ENCODE results near the gene RICTOR. TPM values are rescaled to one million over a fixed set of nuclear protein-coding genes. Genes with fewer than 3 reads are reported as not detected.
A peak's percentile ranks its signal among the peaks of the same experiment; 100 is the strongest.

RICTOR gene
- total and polyA plus RNA-seq, 7 donors = 2.5 to 50.1 (median 32.8) TPM

DNA sequence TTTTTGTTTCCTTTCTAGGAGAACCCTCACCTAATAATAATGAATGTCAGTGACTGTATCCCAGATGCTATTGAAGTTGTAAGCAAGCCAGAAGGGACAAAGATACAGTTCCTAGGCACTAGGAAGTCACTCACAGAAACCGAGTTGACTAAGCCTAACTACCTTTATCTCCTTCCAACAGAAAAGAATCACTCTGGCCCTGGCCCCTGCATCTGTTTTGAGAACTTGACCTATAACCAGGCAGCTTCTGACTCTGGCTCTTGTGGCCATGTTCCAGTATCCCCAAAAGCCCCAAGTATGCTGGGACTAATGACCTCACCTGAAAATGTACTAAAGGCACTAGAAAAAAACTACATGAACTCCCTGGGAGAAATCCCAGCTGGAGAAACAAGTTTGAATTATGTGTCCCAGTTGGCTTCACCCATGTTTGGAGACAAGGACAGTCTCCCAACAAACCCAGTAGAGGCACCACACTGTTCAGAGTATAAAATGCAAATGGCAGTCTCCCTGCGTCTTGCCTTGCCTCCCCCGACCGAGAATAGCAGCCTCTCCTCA is 141.3 kb downstream of the RICTOR start:
- H3K4me1 ChIP-seq = no peaks in the 10 kb centered on the region
- WGBS, 2 donors = 78 to 92% methylated on average over 4 of the region's 4 CpGs
- H3K27me3 ChIP-seq = no peaks in the 10 kb centered on the region
- peaks cover 16 to 73% (median 17%) of the 10 kb centered on the region in 4 donors for H3K36me3 ChIP-seq
- no peak overlapping the region for H3K4me3 ChIP-seq
- TF ChIP-seq, protein P1, sequence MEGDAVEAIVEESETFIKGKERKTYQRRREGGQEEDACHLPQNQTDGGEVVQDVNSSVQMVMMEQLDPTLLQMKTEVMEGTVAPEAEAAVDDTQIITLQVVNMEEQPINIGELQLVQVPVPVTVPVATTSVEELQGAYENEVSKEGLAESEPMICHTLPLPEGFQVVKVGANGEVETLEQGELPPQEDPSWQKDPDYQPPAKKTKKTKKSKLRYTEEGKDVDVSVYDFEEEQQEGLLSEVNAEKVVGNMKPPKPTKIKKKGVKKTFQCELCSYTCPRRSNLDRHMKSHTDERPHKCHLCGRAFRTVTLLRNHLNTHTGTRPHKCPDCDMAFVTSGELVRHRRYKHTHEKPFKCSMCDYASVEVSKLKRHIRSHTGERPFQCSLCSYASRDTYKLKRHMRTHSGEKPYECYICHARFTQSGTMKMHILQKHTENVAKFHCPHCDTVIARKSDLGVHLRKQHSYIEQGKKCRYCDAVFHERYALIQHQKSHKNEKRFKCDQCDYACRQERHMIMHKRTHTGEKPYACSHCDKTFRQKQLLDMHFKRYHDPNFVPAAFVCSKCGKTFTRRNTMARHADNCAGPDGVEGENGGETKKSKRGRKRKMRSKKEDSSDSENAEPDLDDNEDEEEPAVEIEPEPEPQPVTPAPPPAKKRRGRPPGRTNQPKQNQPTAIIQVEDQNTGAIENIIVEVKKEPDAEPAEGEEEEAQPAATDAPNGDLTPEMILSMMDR (IDR thresholded peaks at IDR 0.05) = no peak
- no peak for DNase-seq
- H3K27ac ChIP-seq = no peak overlapping the region
- intact Hi-C loops (cut with DNase I) = no loop called here
- H3K9me3 ChIP-seq = no peaks in the 10 kb centered on the region

DNA sequence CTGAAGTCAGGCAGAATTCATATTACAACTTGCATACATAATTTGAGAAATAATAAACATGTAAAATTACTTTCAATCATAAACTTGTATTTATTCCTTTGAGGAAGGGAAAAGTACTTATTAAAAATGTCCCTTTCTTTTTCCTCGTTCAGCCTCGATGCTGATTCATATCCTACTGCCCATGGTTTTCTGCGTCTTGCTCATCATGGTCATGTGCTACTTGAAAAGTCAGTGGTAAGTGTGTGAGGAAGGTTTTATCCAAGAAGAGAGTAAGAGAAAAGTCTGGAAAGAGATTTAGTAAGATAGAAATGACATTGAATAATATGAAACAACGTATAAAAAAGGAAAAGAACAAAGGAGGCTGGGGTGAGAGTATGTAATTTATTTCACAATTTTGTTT is 142.5 kb downstream of the RICTOR start:
- Histone ChIP-seq H3K4me3 (no peak overlapping the region), H3K4me1 (peaks cover 0 to 5% (median 0%) of the 10 kb centered on the region in 4 donors), H3K27ac (no peak overlapping the region), H3K36me3 (peaks cover 16 to 71% (median 17%) of the 10 kb centered on the region in 4 donors), H3K27me3 (no peaks in the 10 kb centered on the region), H3K9me3 (no peaks in the 10 kb centered on the region)
- DNase-seq = no peak
- WGBS, 2 donors = 89 to 90% methylated on average over 4 of the region's 4 CpGs
- intact Hi-C loops (cut with DNase I) = no loop called here
- TF ChIP-seq EP300 (IDR thresholded peaks at IDR 0.05) (no peak), POLR2AphosphoS5 (IDR thresholded peaks at IDR 0.05) (no peak), POLR2A (IDR thresholded peaks at IDR 0.05) (no peak)
- TF ChIP-seq, protein P1 (IDR thresholded peaks at IDR 0.05) = no peak

DNA sequence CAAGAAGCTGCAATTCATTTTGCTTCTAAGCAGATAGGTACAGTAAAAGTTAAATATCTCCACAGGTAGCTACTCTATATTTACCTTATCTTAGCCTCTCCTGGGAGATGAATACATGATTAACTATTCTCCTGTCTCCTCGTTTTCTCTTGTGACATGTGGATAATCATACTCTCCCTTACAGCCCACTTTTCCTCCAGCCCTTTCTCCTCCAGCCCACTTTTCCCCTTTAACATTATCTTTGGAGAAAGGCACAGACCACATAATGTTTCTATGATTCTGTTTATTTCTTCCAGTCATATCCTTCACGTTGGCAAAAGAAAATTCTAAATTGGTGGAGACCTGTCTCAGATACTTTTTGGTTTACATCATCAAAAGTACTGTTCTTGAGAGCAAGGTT is 144.4 kb downstream of the RICTOR start:
- Histone ChIP-seq H3K4me3 (no peak overlapping the region), H3K4me1 (peaks cover 0 to 18% (median 7%) of the 10 kb centered on the region in 4 donors), H3K36me3 (peaks cover 10 to 72% (median 17%) of the 10 kb centered on the region in 4 donors), H3K27me3 (no peaks in the 10 kb centered on the region), H3K27ac (no peak overlapping the region), H3K9me3 (no peaks in the 10 kb centered on the region)
- TF ChIP-seq, protein P1 (IDR thresholded peaks at IDR 0.05) = no peak
- no peak for TF ChIP-seq POLR2AphosphoS5 (IDR thresholded peaks at IDR 0.05)
- no peak for TF ChIP-seq EP300 (IDR thresholded peaks at IDR 0.05)
- TF ChIP-seq POLR2A (IDR thresholded peaks at IDR 0.05) = no peak
- DNase-seq = no peak
- 28 to 58% methylated on average over 2 of the region's 2 CpGs for WGBS, 2 donors
- intact Hi-C loops (cut with DNase I) = loop anchor here (10.0 kb wide), 1 partner anchor 485 kb away; no protein-coding TSS in a partner anchor

DNA sequence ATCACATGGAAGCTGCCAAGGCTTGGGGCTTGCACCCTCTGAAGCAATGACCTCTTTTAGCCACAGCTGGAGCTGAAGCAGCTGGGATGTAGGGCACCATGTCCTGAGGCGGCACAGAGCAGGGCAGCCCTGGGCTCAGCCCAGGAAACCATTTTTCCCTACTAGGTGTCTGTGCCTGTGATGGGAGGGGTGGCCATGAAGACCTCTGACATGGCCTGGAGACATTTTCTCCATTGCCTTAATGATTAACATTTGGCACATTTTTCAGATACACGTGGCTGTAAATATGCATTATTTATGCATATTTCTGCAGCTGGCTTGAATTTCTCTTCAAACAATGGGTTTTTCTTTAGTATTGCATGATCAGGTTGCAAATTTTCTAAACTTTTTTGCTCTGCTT is 146.7 kb downstream of the RICTOR start:
- Histone ChIP-seq H3K9me3 (no peaks in the 10 kb centered on the region), H3K4me1 (peaks cover 0 to 34% (median 24%) of the 10 kb centered on the region in 4 donors), H3K27ac (no peak overlapping the region), H3K4me3 (no peak overlapping the region), H3K36me3 (peaks cover 3 to 61% (median 5%) of the 10 kb centered on the region in 4 donors), H3K27me3 (no peaks in the 10 kb centered on the region)
- TF ChIP-seq, protein P1 (IDR thresholded peaks at IDR 0.05) = no peak
- no peak for DNase-seq
- intact Hi-C loops (cut with DNase I) = loop anchor here (10.0 kb wide), 1 partner anchor 483 kb away; no protein-coding TSS in a partner anchor
- WGBS, 2 donors = 88 to 92% methylated on average over 2 of the region's 2 CpGs

DNA sequence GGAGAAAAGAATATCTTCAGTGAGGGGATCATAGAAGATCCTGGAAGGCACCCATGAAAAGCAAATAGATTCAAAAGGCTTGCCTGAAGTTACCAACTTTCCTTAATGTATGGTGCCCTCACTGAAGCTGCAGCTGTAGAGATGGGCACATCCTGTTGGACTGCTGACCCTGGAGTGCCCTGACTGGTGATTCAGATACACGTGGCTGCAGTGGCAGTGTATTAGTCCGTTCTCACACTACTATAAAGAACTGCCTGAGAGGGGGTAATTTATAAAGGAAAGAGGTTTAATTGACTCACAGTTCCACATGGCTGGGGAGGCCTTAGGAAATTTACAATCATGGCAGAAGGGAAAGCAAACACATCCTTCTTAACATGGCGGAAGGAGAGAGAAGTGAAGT is 148.1 kb downstream of the RICTOR start:
- 71 to 85% methylated on average over 3 of the region's 3 CpGs for WGBS, 2 donors

More for the DNA sequence above, 148.1 kb downstream of the RICTOR start:
- DNase-seq = no peak
- peak overlapping the region in 2 of 4 donors; percentile 64 to 79 for H3K27ac ChIP-seq
- H3K4me1 ChIP-seq = peaks cover 0 to 34% (median 24%) of the 10 kb centered on the region in 4 donors
- peaks cover 0 to 54% (median 0%) of the 10 kb centered on the region in 4 donors for H3K36me3 ChIP-seq
- intact Hi-C loops (cut with DNase I) = loop anchor here (10.0 kb wide), 1 partner anchor 481 kb away; no protein-coding TSS in a partner anchor
- TF ChIP-seq POLR2A (IDR thresholded peaks at IDR 0.05) (no peak), EP300 (IDR thresholded peaks at IDR 0.05) (no peak), POLR2AphosphoS5 (IDR thresholded peaks at IDR 0.05) (no peak)
- TF ChIP-seq, protein P1 (IDR thresholded peaks at IDR 0.05) = no peak
- H3K9me3 ChIP-seq = no peaks in the 10 kb centered on the region
- H3K4me3 ChIP-seq = no peak overlapping the region
- H3K27me3 ChIP-seq = no peaks in the 10 kb centered on the region
